GM10266 (cell line): Measurements from ENCODE around the gene DUOXA1.

ENCODE experiments used
- DNase-seq: peaks from one replicate; pipeline ENCODE4 v3.0.0; 2012; ENCODE audit errors: extremely low spot score
- TF ChIP-seq, protein P1 (sequence below): IDR thresholded peaks from 2 replicates; pipeline ENCODE4 v1.5.1; 2012; ENCODE audit warnings: mild to moderate bottlenecking, low read depth; ENCODE audit not compliant: control insufficient read depth, insufficient read depth; ENCODE audit errors: missing control alignments

DUOXA1 gene

DNA sequence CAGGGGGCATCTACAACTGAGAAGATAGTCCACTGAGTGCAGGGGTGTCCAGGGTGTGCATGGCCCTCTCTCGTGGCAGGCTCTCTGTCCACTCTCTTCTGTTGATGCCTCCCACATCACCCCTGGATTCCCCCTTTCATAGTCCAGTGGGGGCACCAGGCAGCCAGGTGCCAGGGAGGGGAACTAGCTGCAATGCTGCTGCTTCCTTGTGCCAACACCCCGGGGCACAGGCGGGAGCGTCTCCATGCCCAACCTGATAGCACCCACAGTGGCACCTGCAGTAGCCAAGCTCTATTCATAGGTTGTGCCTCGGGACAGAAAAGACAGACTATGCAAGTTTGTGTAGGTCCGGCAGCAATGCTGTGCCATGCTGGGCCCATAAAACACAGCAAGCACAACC, 27.5 kb downstream of the DUOXA1 start:
- TF ChIP-seq, protein P1, sequence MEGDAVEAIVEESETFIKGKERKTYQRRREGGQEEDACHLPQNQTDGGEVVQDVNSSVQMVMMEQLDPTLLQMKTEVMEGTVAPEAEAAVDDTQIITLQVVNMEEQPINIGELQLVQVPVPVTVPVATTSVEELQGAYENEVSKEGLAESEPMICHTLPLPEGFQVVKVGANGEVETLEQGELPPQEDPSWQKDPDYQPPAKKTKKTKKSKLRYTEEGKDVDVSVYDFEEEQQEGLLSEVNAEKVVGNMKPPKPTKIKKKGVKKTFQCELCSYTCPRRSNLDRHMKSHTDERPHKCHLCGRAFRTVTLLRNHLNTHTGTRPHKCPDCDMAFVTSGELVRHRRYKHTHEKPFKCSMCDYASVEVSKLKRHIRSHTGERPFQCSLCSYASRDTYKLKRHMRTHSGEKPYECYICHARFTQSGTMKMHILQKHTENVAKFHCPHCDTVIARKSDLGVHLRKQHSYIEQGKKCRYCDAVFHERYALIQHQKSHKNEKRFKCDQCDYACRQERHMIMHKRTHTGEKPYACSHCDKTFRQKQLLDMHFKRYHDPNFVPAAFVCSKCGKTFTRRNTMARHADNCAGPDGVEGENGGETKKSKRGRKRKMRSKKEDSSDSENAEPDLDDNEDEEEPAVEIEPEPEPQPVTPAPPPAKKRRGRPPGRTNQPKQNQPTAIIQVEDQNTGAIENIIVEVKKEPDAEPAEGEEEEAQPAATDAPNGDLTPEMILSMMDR: no peak
- no peak for DNase-seq

DNA sequence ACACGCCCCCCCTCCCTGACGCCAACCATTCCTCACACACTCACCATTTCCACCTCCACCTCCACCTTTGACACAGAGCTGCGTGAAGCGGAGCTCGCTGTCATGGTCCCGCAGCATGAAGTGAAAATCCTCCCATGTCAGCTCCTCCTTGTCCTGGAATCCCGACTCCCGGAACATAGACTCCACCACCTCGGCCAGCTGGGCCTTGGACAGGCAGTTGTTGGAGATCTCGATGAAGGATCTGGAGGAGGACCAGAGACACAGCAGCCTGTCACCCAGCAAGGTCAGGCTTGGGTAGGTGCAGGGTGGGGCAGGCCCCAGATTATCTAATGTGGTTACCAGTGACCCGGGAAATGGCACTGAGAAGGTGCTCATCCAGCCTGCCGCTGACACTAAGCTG, 27.9 kb downstream of the DUOXA1 start:
- DNase-seq: no peak
- TF ChIP-seq, protein P1: no peak

DNA sequence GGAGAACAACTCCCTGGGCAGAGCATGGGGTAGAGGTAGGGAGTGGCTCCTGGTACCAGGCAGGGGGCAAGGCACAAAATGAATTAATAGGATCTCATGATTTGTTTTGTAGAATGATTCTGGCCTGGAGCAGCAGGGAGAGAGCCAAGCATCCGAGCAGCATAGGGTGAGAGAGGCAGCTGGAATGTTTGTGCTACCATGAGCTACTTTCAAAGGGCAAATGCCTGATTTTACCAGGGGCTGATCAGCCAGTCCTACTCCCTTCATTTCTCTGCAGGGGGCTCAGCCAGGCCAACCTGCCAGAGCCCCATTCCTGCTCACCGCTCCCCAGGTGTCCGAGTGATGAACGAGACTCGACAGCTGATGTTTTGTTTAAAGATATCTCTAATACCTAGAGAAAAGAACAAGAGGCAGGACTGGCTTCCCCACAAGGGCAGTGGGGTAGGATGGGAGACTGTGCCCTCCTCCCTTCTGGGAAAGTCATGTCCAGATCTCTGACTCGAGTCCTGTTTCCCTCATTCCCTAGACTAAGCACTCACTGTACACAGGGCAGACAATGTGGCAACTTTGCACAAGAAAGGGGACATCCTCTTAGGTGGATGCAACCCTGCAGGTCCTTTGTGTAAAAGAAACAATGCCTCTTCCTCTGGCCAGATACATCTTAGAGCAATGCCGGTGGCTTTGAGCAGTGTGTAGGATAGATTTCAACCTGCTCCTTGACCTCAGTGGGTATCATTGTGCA, 28.6 kb downstream of the DUOXA1 start:
- TF ChIP-seq, protein P1: no peak

DNA sequence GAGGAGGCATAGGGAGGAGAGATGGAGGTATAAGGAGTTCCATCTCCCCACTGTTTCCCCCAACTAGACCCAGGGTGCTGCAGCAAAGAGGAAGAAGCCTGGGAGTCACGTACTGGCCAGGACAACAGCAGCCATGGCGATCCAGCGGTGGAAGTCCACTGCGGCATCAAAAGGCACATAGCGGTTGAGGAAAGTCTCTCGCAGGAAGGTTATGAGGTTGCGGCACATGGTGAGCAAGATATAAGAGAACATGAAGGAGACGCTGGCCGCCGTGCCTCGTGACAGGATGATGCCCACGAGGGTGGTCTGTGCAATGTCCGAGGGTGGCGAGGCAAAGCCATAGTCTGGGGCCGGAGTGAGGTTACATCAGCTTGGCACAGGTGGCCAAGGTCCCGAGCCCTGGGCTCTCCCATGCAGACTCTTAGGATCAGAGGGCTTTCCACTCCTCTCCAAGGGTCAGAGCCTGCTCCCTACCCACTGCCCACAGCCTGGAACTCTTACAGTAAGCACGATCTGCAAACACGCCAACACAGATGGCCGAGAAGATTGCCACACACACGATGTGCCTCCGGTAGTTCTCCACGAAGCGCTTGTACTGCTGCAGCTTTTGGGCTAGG, 30.0 kb downstream of the DUOXA1 start:
- no peak for DNase-seq
- TF ChIP-seq, protein P1: no peak

More for the DNA sequence above, 28.6 kb downstream of the DUOXA1 start:
- no peak for DNase-seq

DNA sequence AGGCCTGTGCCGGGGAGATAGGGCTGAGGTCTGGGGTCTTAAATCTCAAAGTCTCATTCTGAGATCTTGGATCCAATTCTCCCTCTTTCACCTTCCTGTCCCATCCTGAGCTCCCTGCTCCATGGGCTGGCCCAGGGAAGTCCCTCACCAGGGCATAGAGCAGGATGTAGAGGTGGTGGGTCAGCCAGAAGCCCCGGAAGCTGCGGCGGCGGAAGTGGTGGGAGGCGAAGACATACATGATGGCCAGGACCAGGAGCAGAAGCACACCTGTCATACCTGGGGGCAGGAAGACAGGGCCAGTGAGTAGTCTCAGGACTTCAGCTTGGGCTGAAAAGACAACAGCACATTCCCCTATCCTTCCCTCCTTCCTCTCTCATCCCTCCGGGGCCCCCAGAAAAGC, 32.2 kb downstream of the DUOXA1 start:
- no peak for DNase-seq

DNA sequence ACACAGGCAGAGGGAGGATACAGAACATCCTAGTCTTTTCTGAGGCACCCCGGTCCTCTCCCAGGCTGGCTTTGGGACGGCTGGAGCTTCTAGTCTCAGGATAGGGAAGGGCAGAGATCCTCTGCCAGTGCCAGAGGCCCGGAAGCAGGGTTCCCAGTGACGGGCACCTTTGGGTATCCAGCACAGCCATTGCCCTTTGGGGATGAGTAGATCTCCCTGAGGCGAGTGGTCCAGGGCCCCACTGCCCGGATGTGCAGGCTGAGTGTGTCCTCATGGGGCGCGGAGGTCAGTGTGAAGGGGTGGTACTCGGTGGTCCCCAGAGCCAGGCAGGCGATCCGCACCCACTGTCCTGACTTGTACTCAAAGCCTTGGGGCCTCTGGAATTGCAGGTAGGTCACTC, 34.0 kb downstream of the DUOXA1 start:
- TF ChIP-seq, protein P1: no peak
- DNase-seq: no peak

More for the DNA sequence above, 32.2 kb downstream of the DUOXA1 start:
- TF ChIP-seq, protein P1: no peak

DNA sequence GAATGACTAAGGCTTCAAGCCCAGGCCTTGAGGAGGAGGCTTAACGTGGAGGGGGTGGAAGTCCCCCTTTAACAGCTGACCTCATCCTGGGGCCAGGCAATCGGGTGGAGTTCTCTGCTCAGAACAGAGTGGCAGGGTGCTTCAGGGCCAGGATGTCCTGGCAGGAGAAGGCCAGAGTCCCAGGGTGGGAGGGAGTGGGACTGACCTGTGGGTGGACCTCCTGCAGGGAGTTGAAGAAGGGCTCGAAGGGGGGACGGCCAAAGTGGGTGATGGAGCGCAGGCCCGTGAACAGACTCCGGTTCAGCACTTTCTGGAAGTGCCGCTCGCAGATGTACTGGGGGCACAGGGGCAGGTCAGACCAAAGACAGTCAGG, 35.3 kb downstream of the DUOXA1 start:
- TF ChIP-seq, protein P1: no peak
- DNase-seq: no peak
